PC-3 (cell line): ENCODE data around the gene PLEKHA6. TPM values are rescaled to one million over a fixed set of nuclear protein-coding genes. Genes with fewer than 3 reads are reported as not detected.

Source experiments
- ATAC-seq: fragments of 200-7000 bp; cut with Tn5 transposase; 2 replicates; pipeline ENCODE4 v1.9.1; 2020; ENCODE audit warnings: mild to moderate bottlenecking, moderate library complexity
- BruUV-seq: library from RNA; stranded (reverse); fragments of 400-500 nt; replicated peaks from 2 replicates; lab custom pipeline; 2021; lab: Mats Ljungman, UMichigan
- CTCF ChIA-PET: fragments of 300-600 bp; sonication (Branson Sonifier 250); formaldehyde crosslinking; loops from one replicate; lab custom pipeline; 2022; ENCODE audit warnings: antibody characterized with exemption; lab: Charles Lee
- POLR2A ChIA-PET: fragments of 300-600 bp; sonication (Branson Sonifier 250); formaldehyde crosslinking; loops from one replicate; lab custom pipeline; 2022; ENCODE audit warnings: antibody characterized with exemption; ENCODE audit not compliant: unreplicated experiment; lab: Charles Lee
- DNase-seq: peaks from one replicate; pipeline ENCODE4 v3.0.0-alpha.2; 2015
- H2AFZ ChIP-seq: fragments of 300-600 bp; sonication (generic); 2 replicates; pipeline ENCODE4 v1.6.0; 2016; ENCODE audit warnings: antibody characterized with exemption, low read length
- H3F3A ChIP-seq: fragments of 300-600 bp; sonication (generic); one replicate; pipeline ENCODE4 v1.6.0; 2017; ENCODE audit warnings: antibody characterized with exemption, low read length, control low read depth, mild to moderate bottlenecking; ENCODE audit not compliant: unreplicated experiment
- H3K27ac ChIP-seq: fragments of 300-600 bp; sonication (generic); 2 replicates; pipeline ENCODE4 v1.5.1; 2016; ENCODE audit warnings: mild to moderate bottlenecking, low read length
- H3K27me3 ChIP-seq: fragments of 300-600 bp; sonication (generic); 2 replicates; pipeline ENCODE4 v1.6.1; 2016; ENCODE audit warnings: low read length, mixed read lengths
- H3K36me3 ChIP-seq: fragments of 300-600 bp; sonication (generic); 2 replicates; pipeline ENCODE4 v1.6.1; 2016; ENCODE audit warnings: low read depth, mixed run types, low read length, mixed read lengths
- H3K4me1 ChIP-seq: fragments of 300-600 bp; sonication (generic); 2 replicates; pipeline ENCODE4 v1.5.1; 2016; ENCODE audit warnings: low read length; ENCODE audit not compliant: insufficient read depth
- H3K4me2 ChIP-seq: fragments of 300-600 bp; sonication (generic); 2 replicates; pipeline ENCODE4 v1.6.0; 2016; ENCODE audit warnings: low read length
- H3K4me3 ChIP-seq: fragments of 300-600 bp; sonication (generic); 2 replicates; pipeline ENCODE4 v1.5.1; 2016; ENCODE audit warnings: mild to moderate bottlenecking, low read length, mixed read lengths
- H3K79me2 ChIP-seq: fragments of 300-600 bp; sonication (generic); 2 replicates; pipeline ENCODE4 v1.6.1; 2017; ENCODE audit warnings: low read length, mixed read lengths
- H3K9ac ChIP-seq: fragments of 300-600 bp; sonication (generic); 2 replicates; pipeline ENCODE4 v1.6.0; 2016; ENCODE audit warnings: mild to moderate bottlenecking, low read length
- H3K9me2 ChIP-seq: fragments of 300-600 bp; sonication (generic); replicated peaks from 2 replicates; pipeline ENCODE4 v1.6.1; 2016; ENCODE audit warnings: mixed run types, low read length, mixed read lengths
- H3K9me3 ChIP-seq: fragments of 300-600 bp; sonication (generic); 2 replicates; pipeline ENCODE4 v1.6.1; 2016; ENCODE audit warnings: low read length, mixed read lengths
- H4K20me1 ChIP-seq: fragments of 300-600 bp; sonication (generic); 2 replicates; pipeline ENCODE4 v1.6.1; 2016; ENCODE audit warnings: low read length, mixed read lengths
- EZH2 ChIP-seq: fragments of 300-600 bp; sonication (generic); IDR thresholded peaks from one replicate; pipeline ENCODE4 v1.6.1; 2017; ENCODE audit warnings: antibody characterized with exemption, mild to moderate bottlenecking, low read length; ENCODE audit not compliant: unreplicated experiment
- EZH2phosphoT487 ChIP-seq: fragments of 300-600 bp; sonication (generic); IDR thresholded peaks from 2 replicates; pipeline ENCODE4 v1.6.1; 2018; ENCODE audit warnings: mild to moderate bottlenecking, antibody characterized with exemption, low read length, borderline replicate concordance
- intact Hi-C: fragments of 100-400 bp; cut with micrococcal nuclease; formaldehyde crosslinking; loops from 2 replicates; pipeline ENCODE4 v1.9.0; 2023
- total RNA-seq: library from RNA; depleted of rRNA; stranded (reverse); fragments of >200 nt; gene quantifications from 2 replicates; pipeline ENCODE4 v1.2.3, GENCODE V29; 2014
- TF ChIP-seq, protein P1 (sequence below): fragments of 300-600 bp; sonication (generic); conservative IDR thresholded peaks from 2 replicates; pipeline ENCODE4 v1.5.1; 2017; ENCODE audit warnings: antibody characterized with exemption, low read depth, mild to moderate bottlenecking, low read length

The PLEKHA6 gene
- total RNA-seq, 1 experiment from 2014 or later: 53.8 TPM

DNA sequence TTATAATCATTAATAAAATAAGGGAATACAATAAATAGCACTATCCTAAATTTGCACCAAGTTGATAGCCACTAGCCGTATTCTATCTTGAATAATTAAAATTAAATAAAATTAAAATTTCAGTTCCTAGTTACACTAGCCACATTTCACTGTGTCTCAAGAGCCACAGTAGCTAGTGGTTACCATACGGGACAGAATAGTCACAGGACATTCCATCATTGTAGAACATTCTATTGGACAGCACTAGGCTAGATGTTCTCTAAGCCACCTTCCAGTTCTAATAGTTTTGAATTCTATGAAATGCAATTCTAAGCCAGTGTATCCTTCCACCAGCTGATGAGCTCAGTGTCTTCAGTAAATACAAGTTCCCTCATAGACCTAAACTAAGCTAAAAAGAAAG, 74.8 kb downstream of the PLEKHA6 start:
- DNase-seq (no peak), ATAC-seq (no peak)
- H3K36me3 ChIP-seq: no peaks in the 10 kb centered on the region
- H3K9me3 ChIP-seq: no peaks in the 10 kb centered on the region
- CTCF ChIA-PET: no interaction called here
- H3K4me2 ChIP-seq: no peak overlapping the region
- H3K27me3 ChIP-seq: no peaks in the 10 kb centered on the region
- no peaks in the 10 kb centered on the region for H4K20me1 ChIP-seq
- peaks cover 31% of the 10 kb centered on the region for H3K4me1 ChIP-seq
- H3F3A ChIP-seq: no peaks in the 10 kb centered on the region
- H3K9me2 ChIP-seq: no peaks in the 10 kb centered on the region
- no peak overlapping the region for H3K4me3 ChIP-seq
- H3K9ac ChIP-seq: no peak overlapping the region
- intact Hi-C loops: no loop called here
- no peak overlapping the region for H2AFZ ChIP-seq
- no TSS peak for BruUV-seq
- POLR2A ChIA-PET: no interaction called here
- no peak overlapping the region for H3K27ac ChIP-seq
- peaks cover 49% of the 10 kb centered on the region for H3K79me2 ChIP-seq
- TF ChIP-seq, protein P1, sequence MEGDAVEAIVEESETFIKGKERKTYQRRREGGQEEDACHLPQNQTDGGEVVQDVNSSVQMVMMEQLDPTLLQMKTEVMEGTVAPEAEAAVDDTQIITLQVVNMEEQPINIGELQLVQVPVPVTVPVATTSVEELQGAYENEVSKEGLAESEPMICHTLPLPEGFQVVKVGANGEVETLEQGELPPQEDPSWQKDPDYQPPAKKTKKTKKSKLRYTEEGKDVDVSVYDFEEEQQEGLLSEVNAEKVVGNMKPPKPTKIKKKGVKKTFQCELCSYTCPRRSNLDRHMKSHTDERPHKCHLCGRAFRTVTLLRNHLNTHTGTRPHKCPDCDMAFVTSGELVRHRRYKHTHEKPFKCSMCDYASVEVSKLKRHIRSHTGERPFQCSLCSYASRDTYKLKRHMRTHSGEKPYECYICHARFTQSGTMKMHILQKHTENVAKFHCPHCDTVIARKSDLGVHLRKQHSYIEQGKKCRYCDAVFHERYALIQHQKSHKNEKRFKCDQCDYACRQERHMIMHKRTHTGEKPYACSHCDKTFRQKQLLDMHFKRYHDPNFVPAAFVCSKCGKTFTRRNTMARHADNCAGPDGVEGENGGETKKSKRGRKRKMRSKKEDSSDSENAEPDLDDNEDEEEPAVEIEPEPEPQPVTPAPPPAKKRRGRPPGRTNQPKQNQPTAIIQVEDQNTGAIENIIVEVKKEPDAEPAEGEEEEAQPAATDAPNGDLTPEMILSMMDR: no peak
- TF ChIP-seq EZH2phosphoT487 (no peak), EZH2 (no peak)

GRCh38 chr1:204283711-204284651, 75.7 kb downstream of the PLEKHA6 start:
- Histone ChIP-seq H3K27ac (no peak overlapping the region), H3K9ac (no peak overlapping the region), H3K79me2 (peaks cover 41% of the 10 kb centered on the region), H3K36me3 (no peaks in the 10 kb centered on the region), H2AFZ (no peak overlapping the region), H3K4me3 (no peak overlapping the region), H4K20me1 (peaks cover 5% of the 10 kb centered on the region; the same call in 1 of the 2 replicates), H3F3A (no peaks in the 10 kb centered on the region), H3K4me2 (no peak overlapping the region), H3K9me2 (no peaks in the 10 kb centered on the region), H3K9me3 (no peaks in the 10 kb centered on the region), H3K27me3 (no peaks in the 10 kb centered on the region), H3K4me1 (peaks cover 27% of the 10 kb centered on the region)
- ChIA-PET POLR2A (no interaction called here), CTCF (interaction anchor here (0.5 kb wide), 1 partner anchor 79 kb away, joined by 4 read pairs; no protein-coding TSS in a partner anchor)
- BruUV-seq: no TSS peak
- no peak for ATAC-seq
- TF ChIP-seq EZH2phosphoT487 (no peak), EZH2 (no peak)
- TF ChIP-seq, protein P1: no peak
- DNase-seq: no peak
- intact Hi-C loops: no loop called here
